B cell (primary cell): Measurements from ENCODE around the gene PHF21B.

Source experiments
- CTCF ChIP-seq: fragments of 200-600 bp; IDR thresholded peaks from one replicate; pipeline ENCODE4 v1.8.0; 2022; ENCODE audit warnings: antibody characterized with exemption, mild to moderate bottlenecking
- EZH2 ChIP-seq: IDR thresholded peaks from 2 replicates; pipeline ENCODE4 v1.6.1; 2012; ENCODE audit warnings: borderline replicate concordance, low read depth, mild to moderate bottlenecking, moderate library complexity, low read length; ENCODE audit not compliant: insufficient read depth, poor library complexity, severe bottlenecking

- TF ChIP-seq CTCF (no peak), EZH2 (no peak)
Observed at GRCh38 chr22:45053571-45053970, 43.8 kb upstream of the PHF21B start.
